ENCODE results near the gene SLC35A3. TPM values are rescaled to one million over a fixed set of nuclear protein-coding genes. Genes with fewer than 3 reads are reported as not detected.

The SLC35A3 gene
- total RNA-seq = 10 to 100 TPM; 21.1 to 31.6 (median 27.3) TPM
- 10 to 100 TPM; 13.9 to 15.0 TPM for polyA plus RNA-seq
- total RNA-seq = 26.4 reads per million, percentile 57 among the genes with 10 or more reads in this experiment

- ChIA-PET POLR2A (interaction anchor here (0.7 to 2.1 kb wide), 6 partner anchors 18 to 296 kb away, joined by 3 to 22 read pairs (median 4); partner anchors contain the start of genes AGL, RTCA, SASS6 and TRMT13), CTCF (interaction anchor here (0.6 kb wide), 1 partner anchor 160 kb away, joined by 3 read pairs; no protein-coding TSS in a partner anchor)
- Histone ChIP-seq H3K4me1 (ENCODE audit: control insufficient read depth in 2 of 2, insufficient read depth in 2 of 2, low read length in 2 of 2) (peaks cover 6 to 20% of the 10 kb centered on the region in 2 donors), H3K4me3 (ENCODE audit: low read length) (peak within 1 kb of the TSS; percentile 75), H3K27ac (ENCODE audit: low read depth, low read length) (peak within 1 kb of the TSS; percentile 83), H3K27me3 (ENCODE audit: control insufficient read depth in 2 of 2, insufficient read depth in 2 of 2, low read length in 2 of 2) (no peaks in the 10 kb centered on the region), H3K36me3 (ENCODE audit: control insufficient read depth in 2 of 3, insufficient read depth in 3 of 3, low read length in 3 of 3) (peaks cover 0 to 4% (median 0%) of the 10 kb centered on the region in 3 experiments), H3K9me3 (ENCODE audit: control insufficient read depth in 2 of 3, low read length in 3 of 3) (no peaks in the 10 kb centered on the region)
- Mint-ChIP-seq H3K4me1 (peaks cover 22 to 55% (median 40%) of the 10 kb centered on the region in 7 donors), H3K27me3 (no peaks in the 10 kb centered on the region), H3K9me3 (peaks cover 0 to 4% (median 0%) of the 10 kb centered on the region in 11 donors), H3K27ac (peak within 1 kb of the TSS; percentile 91 to 99 (median 97)), H3K36me3 (peaks cover 0 to 3% (median 0%) of the 10 kb centered on the region in 5 donors), H3K4me3 (peak within 1 kb of the TSS; percentile 96 to 100 (median 100))
- ATAC-seq (peak; percentile 89), DNase-seq (peak; percentile 69 to 85 (median 78))
- intact Hi-C loops (cut with micrococcal nuclease) = loop anchor here (1.0 to 10.0 kb wide), 8 partner anchors 68 to 925 kb away; partner anchors contain the start of genes AGL (in 2 of the 2), CDC14A (in 2 of the 2), RTCA (in 2 of the 2) and TRMT13 (in 2 of the 2)
Observed at GRCh38 chr1:99969729-99970621, at the start of gene SLC35A3. Gene SLC35A3 (plus strand): TSS chr1:99969996. CDS start chr1:99993555, 23,559 bp downstream.

DNA sequence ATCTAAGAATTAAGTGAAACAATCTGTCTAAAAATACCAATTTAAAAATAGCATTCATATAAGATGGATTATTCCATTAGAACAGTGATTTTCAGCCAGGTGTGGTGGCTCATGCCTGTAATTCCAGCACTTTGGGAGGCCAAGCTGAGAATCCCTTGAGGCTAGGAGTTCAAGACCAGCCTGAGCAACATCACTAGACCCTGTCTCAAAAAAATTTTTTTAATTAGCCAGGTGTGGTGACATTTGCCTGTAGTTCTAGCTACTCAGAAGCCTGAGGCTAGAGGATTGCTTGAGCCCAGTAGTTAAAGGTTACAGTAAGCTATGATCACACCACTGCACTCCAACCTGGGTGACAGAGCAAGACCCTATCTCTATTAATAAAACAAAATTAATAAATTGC, 35.0 kb upstream of the SLC35A3 start:
- Histone ChIP-seq H3K9me3 (ENCODE audit: control insufficient read depth in 2 of 3, low read length in 3 of 3) (no peaks in the 10 kb centered on the region), H3K27me3 (ENCODE audit: control insufficient read depth in 2 of 2, insufficient read depth in 2 of 2, low read length in 2 of 2) (peaks cover 0 to 3% of the 10 kb centered on the region in 2 donors), H3K4me3 (ENCODE audit: low read length) (no peak overlapping the region), H3K36me3 (ENCODE audit: control insufficient read depth in 2 of 3, insufficient read depth in 3 of 3, low read length in 3 of 3) (no peaks in the 10 kb centered on the region), H3K27ac (ENCODE audit: low read depth, low read length) (no peak overlapping the region), H3K4me1 (ENCODE audit: control insufficient read depth in 2 of 2, insufficient read depth in 2 of 2, low read length in 2 of 2) (no peaks in the 10 kb centered on the region)
- no peaks in the 10 kb centered on the region for H3K4me1 Mint-ChIP-seq
- no peak overlapping the region for H3K4me3 Mint-ChIP-seq
- H3K27ac Mint-ChIP-seq = no peak overlapping the region
- CTCF ChIA-PET = no interaction called here
- no peak for ATAC-seq
- POLR2A ChIA-PET = no interaction called here
- H3K27me3 Mint-ChIP-seq = peaks cover 7 to 14% (median 10%) of the 10 kb centered on the region in 5 donors
- peaks cover 0 to 6% (median 0%) of the 10 kb centered on the region in 5 donors for H3K36me3 Mint-ChIP-seq
- peaks cover 0 to 8% (median 0%) of the 10 kb centered on the region in 11 donors for H3K9me3 Mint-ChIP-seq
- no peak for DNase-seq
- intact Hi-C loops (cut with micrococcal nuclease) = no loop called here

DNA sequence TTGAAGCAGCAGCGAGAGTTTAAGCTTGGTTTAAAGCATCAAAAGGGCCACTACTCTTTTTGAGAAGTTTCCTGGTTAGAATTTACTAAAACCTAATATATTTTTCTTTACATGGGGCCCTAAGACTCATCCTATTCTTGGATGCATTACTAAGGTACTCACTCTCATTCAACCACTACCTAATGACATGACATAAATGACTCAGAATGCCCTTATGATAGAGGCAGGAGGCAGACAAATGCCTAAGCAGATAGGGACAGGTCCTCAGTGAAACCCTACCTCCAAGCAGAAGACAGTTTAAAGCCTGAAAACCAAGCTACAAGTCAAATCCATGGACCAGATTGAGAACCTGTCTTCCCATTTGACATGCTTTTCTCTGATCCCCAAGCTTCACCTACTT, 34.3 kb upstream of the SLC35A3 start:
- no peaks in the 10 kb centered on the region for H3K36me3 ChIP-seq (ENCODE audit: control insufficient read depth in 2 of 3, insufficient read depth in 3 of 3, low read length in 3 of 3)
- no peak for DNase-seq
- peaks cover 0 to 8% (median 0%) of the 10 kb centered on the region in 11 donors for H3K9me3 Mint-ChIP-seq
- peaks cover 0 to 6% (median 0%) of the 10 kb centered on the region in 5 donors for H3K36me3 Mint-ChIP-seq
- H3K4me3 ChIP-seq (ENCODE audit: low read length) = no peak overlapping the region
- H3K27ac Mint-ChIP-seq = no peak overlapping the region
- H3K4me1 ChIP-seq (ENCODE audit: control insufficient read depth in 2 of 2, insufficient read depth in 2 of 2, low read length in 2 of 2) = no peaks in the 10 kb centered on the region
- H3K27me3 Mint-ChIP-seq = peaks cover 7 to 14% (median 10%) of the 10 kb centered on the region in 5 donors
- no peaks in the 10 kb centered on the region for H3K4me1 Mint-ChIP-seq
- H3K27me3 ChIP-seq (ENCODE audit: control insufficient read depth in 2 of 2, insufficient read depth in 2 of 2, low read length in 2 of 2) = peaks cover 0 to 2% of the 10 kb centered on the region in 2 donors
- no peak for ATAC-seq
- H3K27ac ChIP-seq (ENCODE audit: low read depth, low read length) = no peak overlapping the region
- intact Hi-C loops (cut with micrococcal nuclease) = no loop called here
- H3K4me3 Mint-ChIP-seq = no peak overlapping the region
- H3K9me3 ChIP-seq (ENCODE audit: control insufficient read depth in 2 of 3, low read length in 3 of 3) = no peaks in the 10 kb centered on the region
- CTCF ChIA-PET = no interaction called here
- POLR2A ChIA-PET = no interaction called here

GRCh38 chr1:99936071-99936470, 33.7 kb upstream of the SLC35A3 start:
- no peak overlapping the region for H3K4me3 Mint-ChIP-seq
- no peak for ATAC-seq
- H3K4me1 Mint-ChIP-seq = no peaks in the 10 kb centered on the region
- POLR2A ChIA-PET = no interaction called here
- Histone ChIP-seq H3K4me3 (ENCODE audit: low read length) (no peak overlapping the region), H3K27ac (ENCODE audit: low read depth, low read length) (no peak overlapping the region), H3K9me3 (ENCODE audit: control insufficient read depth in 2 of 3, low read length in 3 of 3) (no peaks in the 10 kb centered on the region), H3K27me3 (ENCODE audit: control insufficient read depth in 2 of 2, insufficient read depth in 2 of 2, low read length in 2 of 2) (no peaks in the 10 kb centered on the region), H3K4me1 (ENCODE audit: control insufficient read depth in 2 of 2, insufficient read depth in 2 of 2, low read length in 2 of 2) (no peaks in the 10 kb centered on the region), H3K36me3 (ENCODE audit: control insufficient read depth in 2 of 3, insufficient read depth in 3 of 3, low read length in 3 of 3) (no peaks in the 10 kb centered on the region)
- peak overlapping the region in 1 of 9 donors; percentile 12 for H3K27ac Mint-ChIP-seq
- peaks cover 0 to 8% (median 0%) of the 10 kb centered on the region in 11 donors for H3K9me3 Mint-ChIP-seq
- intact Hi-C loops (cut with micrococcal nuclease) = no loop called here
- CTCF ChIA-PET = no interaction called here
- H3K36me3 Mint-ChIP-seq = peaks cover 0 to 6% (median 0%) of the 10 kb centered on the region in 5 donors
- H3K27me3 Mint-ChIP-seq = peaks cover 7 to 14% (median 10%) of the 10 kb centered on the region in 5 donors
- DNase-seq = no peak

GRCh38 chr1:99942723-99943122, 27.1 kb upstream of the SLC35A3 start:
- DNase-seq (no peak), ATAC-seq (no peak)
- Histone ChIP-seq H3K27me3 (ENCODE audit: control insufficient read depth in 2 of 2, insufficient read depth in 2 of 2, low read length in 2 of 2) (no peaks in the 10 kb centered on the region), H3K4me1 (ENCODE audit: control insufficient read depth in 2 of 2, insufficient read depth in 2 of 2, low read length in 2 of 2) (no peaks in the 10 kb centered on the region), H3K4me3 (ENCODE audit: low read length) (no peak overlapping the region), H3K27ac (ENCODE audit: low read depth, low read length) (no peak overlapping the region), H3K36me3 (ENCODE audit: control insufficient read depth in 2 of 3, insufficient read depth in 3 of 3, low read length in 3 of 3) (no peaks in the 10 kb centered on the region), H3K9me3 (ENCODE audit: control insufficient read depth in 2 of 3, low read length in 3 of 3) (no peaks in the 10 kb centered on the region)
- no peaks in the 10 kb centered on the region for H3K9me3 Mint-ChIP-seq
- POLR2A ChIA-PET = no interaction called here
- H3K27me3 Mint-ChIP-seq = peaks cover 0 to 8% (median 0%) of the 10 kb centered on the region in 5 donors
- H3K4me1 Mint-ChIP-seq = no peaks in the 10 kb centered on the region
- intact Hi-C loops (cut with micrococcal nuclease) = no loop called here
- CTCF ChIA-PET = no interaction called here
- no peak overlapping the region for H3K4me3 Mint-ChIP-seq
- no peak overlapping the region for H3K27ac Mint-ChIP-seq
- H3K36me3 Mint-ChIP-seq = no peaks in the 10 kb centered on the region

GRCh38 chr1:99943223-99943794, 26.5 kb upstream of the SLC35A3 start:
- Mint-ChIP-seq H3K4me3 (no peak overlapping the region), H3K36me3 (no peaks in the 10 kb centered on the region), H3K27ac (no peak overlapping the region), H3K4me1 (no peaks in the 10 kb centered on the region), H3K27me3 (peaks cover 0 to 10% (median 0%) of the 10 kb centered on the region in 5 donors), H3K9me3 (no peaks in the 10 kb centered on the region)
- no peaks in the 10 kb centered on the region for H3K27me3 ChIP-seq (ENCODE audit: control insufficient read depth in 2 of 2, insufficient read depth in 2 of 2, low read length in 2 of 2)
- no peak overlapping the region for H3K4me3 ChIP-seq (ENCODE audit: low read length)
- ATAC-seq (no peak), DNase-seq (no peak)
- no peak overlapping the region for H3K27ac ChIP-seq (ENCODE audit: low read depth, low read length)
- H3K4me1 ChIP-seq (ENCODE audit: control insufficient read depth in 2 of 2, insufficient read depth in 2 of 2, low read length in 2 of 2) = no peaks in the 10 kb centered on the region
- ChIA-PET POLR2A (no interaction called here), CTCF (interaction anchor here (0.7 kb wide), 1 partner anchor 41 kb away, joined by 3 read pairs; no protein-coding TSS in a partner anchor)
- H3K36me3 ChIP-seq (ENCODE audit: control insufficient read depth in 2 of 3, insufficient read depth in 3 of 3, low read length in 3 of 3) = no peaks in the 10 kb centered on the region
- intact Hi-C loops (cut with micrococcal nuclease) = no loop called here
- no peaks in the 10 kb centered on the region for H3K9me3 ChIP-seq (ENCODE audit: control insufficient read depth in 2 of 3, low read length in 3 of 3)
